Muscle layer of colon (tissue), 2 donors: ENCODE data around the gene AKR1B15.

Experiments
- H3K27ac ChIP-seq: one replicate; pipeline ENCODE4 v1.7.0; 2013; ENCODE audit warnings: low read depth, mild to moderate bottlenecking, low read length, moderate library complexity
- H3K27me3 ChIP-seq, 2 donors: one replicate each; pipeline ENCODE4 v1.7.0; 2013; ENCODE audit warnings: low read length in 2 of 2, mild to moderate bottlenecking in 2 of 2; ENCODE audit not compliant: insufficient read depth in 2 of 2, control insufficient read depth in 1 of 2
- H3K36me3 ChIP-seq: one replicate; pipeline ENCODE4 v1.7.0; 2013; ENCODE audit warnings: mild to moderate bottlenecking, low read length; ENCODE audit not compliant: insufficient read depth
- H3K4me1 ChIP-seq: one replicate; pipeline ENCODE4 v1.7.0; 2013; ENCODE audit warnings: mild to moderate bottlenecking, low read length; ENCODE audit not compliant: insufficient read depth
- H3K4me3 ChIP-seq, 2 donors: one replicate each; pipeline ENCODE4 v1.7.0; 2013; ENCODE audit warnings: low read length in 2 of 2, low read depth in 1 of 2, mild to moderate bottlenecking in 1 of 2, moderate library complexity in 1 of 2
- H3K9ac ChIP-seq: one replicate; pipeline ENCODE4 v1.7.0; 2013; ENCODE audit warnings: low read length
- H3K9me3 ChIP-seq: one replicate; pipeline ENCODE4 v1.7.0; 2013; ENCODE audit warnings: mild to moderate bottlenecking, low read length
- donor health status: abdominal sarcoma.
- donor health status: Adenocarcinoma of cecum.

Gene AKR1B15

GRCh38 chr7:134622303-134622995 lies 73.5 kb downstream of the AKR1B15 start:
- Histone ChIP-seq H3K27ac (no peak overlapping the region), H3K4me3 (no peak overlapping the region), H3K9me3 (no peaks in the 10 kb centered on the region), H3K27me3 (no peaks in the 10 kb centered on the region), H3K36me3 (no peaks in the 10 kb centered on the region), H3K9ac (no peak overlapping the region), H3K4me1 (no peaks in the 10 kb centered on the region)

DNA sequence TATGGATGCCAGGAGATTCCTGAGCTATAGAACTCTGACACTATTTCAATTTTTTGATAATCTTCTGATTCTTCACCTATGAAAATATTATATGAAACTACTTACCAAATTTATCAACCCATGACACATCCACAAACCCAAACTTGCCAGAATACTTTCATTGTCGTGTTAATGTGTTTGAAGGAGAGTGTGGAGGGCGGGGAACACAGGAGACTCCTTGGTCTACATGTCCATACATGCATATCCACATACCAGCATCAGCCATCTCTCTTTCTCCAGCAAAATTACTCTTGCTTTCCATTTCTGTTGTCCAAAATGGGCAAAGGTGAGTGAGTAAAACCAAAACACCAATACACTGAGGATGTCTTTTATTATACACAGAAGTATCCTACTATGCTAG lies 74.3 kb downstream of the AKR1B15 start:
- Histone ChIP-seq H3K9ac (no peak overlapping the region), H3K4me1 (no peaks in the 10 kb centered on the region), H3K27ac (no peak overlapping the region), H3K4me3 (no peak overlapping the region), H3K27me3 (no peaks in the 10 kb centered on the region), H3K9me3 (no peaks in the 10 kb centered on the region), H3K36me3 (no peaks in the 10 kb centered on the region)

GRCh38 chr7:134625550-134625949 lies 76.6 kb downstream of the AKR1B15 start:
- no peak overlapping the region for H3K27ac ChIP-seq
- H3K27me3 ChIP-seq = peaks cover 0 to 3% of the 10 kb centered on the region in 2 donors
- H3K4me3 ChIP-seq = no peak overlapping the region
- H3K4me1 ChIP-seq = no peaks in the 10 kb centered on the region
- H3K9me3 ChIP-seq = no peaks in the 10 kb centered on the region
- no peaks in the 10 kb centered on the region for H3K36me3 ChIP-seq
- H3K9ac ChIP-seq = no peak overlapping the region

GRCh38 chr7:134627109-134627774 lies 78.3 kb downstream of the AKR1B15 start:
- Histone ChIP-seq H3K9ac (no peak overlapping the region), H3K4me3 (no peak overlapping the region), H3K9me3 (no peaks in the 10 kb centered on the region), H3K36me3 (no peaks in the 10 kb centered on the region), H3K27me3 (peaks cover 0 to 3% of the 10 kb centered on the region in 2 donors), H3K27ac (no peak overlapping the region), H3K4me1 (no peaks in the 10 kb centered on the region)

DNA sequence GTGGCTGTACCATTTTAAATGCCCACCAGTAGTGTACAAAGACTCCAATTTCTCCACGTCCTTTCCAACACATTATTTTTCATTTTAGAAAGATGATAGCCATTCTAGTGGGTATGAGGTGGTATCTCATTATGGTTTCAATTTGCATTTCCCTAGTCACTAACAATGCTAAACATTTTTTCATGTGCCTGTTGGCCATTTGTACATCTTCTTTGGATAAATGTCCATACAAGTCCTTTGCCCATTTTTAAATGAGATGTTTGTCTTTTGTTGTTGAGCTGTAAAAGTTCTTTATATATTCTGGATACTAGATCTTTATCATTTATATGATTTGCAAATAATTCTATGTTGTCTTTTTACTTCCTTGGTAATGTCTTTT lies 78.9 kb downstream of the AKR1B15 start:
- Histone ChIP-seq H3K27ac (no peak overlapping the region), H3K36me3 (no peaks in the 10 kb centered on the region), H3K9me3 (no peaks in the 10 kb centered on the region), H3K27me3 (peaks cover 0 to 3% of the 10 kb centered on the region in 2 donors), H3K4me1 (no peaks in the 10 kb centered on the region), H3K9ac (no peak overlapping the region), H3K4me3 (no peak overlapping the region)

- H3K4me3 ChIP-seq = no peak overlapping the region
- no peak overlapping the region for H3K9ac ChIP-seq
- peaks cover 0 to 3% of the 10 kb centered on the region in 2 donors for H3K27me3 ChIP-seq
- no peaks in the 10 kb centered on the region for H3K9me3 ChIP-seq
- H3K27ac ChIP-seq = no peak overlapping the region
- H3K36me3 ChIP-seq = no peaks in the 10 kb centered on the region
- no peaks in the 10 kb centered on the region for H3K4me1 ChIP-seq
Observed at GRCh38 chr7:134629445-134629844, 80.5 kb downstream of the AKR1B15 start.
